SK-N-SH treated with all-trans-retinoic acid at 6 μM for 48 hours (cell line): ENCODE results near the gene CHRNA7.

Source experiments
- ARNTL ChIP-seq: fragments of 450-650 bp; formaldehyde crosslinking; IDR thresholded peaks from 2 replicates; pipeline ENCODE4 v1.5.0; 2020; ENCODE audit warnings: low read depth, mild to moderate bottlenecking, moderate library complexity, borderline replicate concordance
- CSRNP3 ChIP-seq: fragments of 250-450 bp; sonication (Bioruptor Pico); IDR thresholded peaks from 2 replicates; pipeline ENCODE4 v1.5.1; 2021; ENCODE audit warnings: mild to moderate bottlenecking, moderate library complexity
- ESRRG ChIP-seq: fragments of 250-450 bp; sonication (Bioruptor Pico); IDR thresholded peaks from 2 replicates; pipeline ENCODE4 v1.6.1; 2021; ENCODE audit warnings: mild to moderate bottlenecking
- ISL1 ChIP-seq: fragments of 250-450 bp; sonication (Bioruptor Pico); IDR thresholded peaks from 2 replicates; pipeline ENCODE4 v2.1.2; 2022; ENCODE audit warnings: mild to moderate bottlenecking, moderate library complexity
- PATZ1 ChIP-seq: fragments of 250-450 bp; sonication (Bioruptor Pico); IDR thresholded peaks from 2 replicates; pipeline ENCODE4 v1.8.0; 2020; ENCODE audit warnings: mild to moderate bottlenecking, moderate library complexity, borderline replicate concordance
- POU6F1 ChIP-seq: fragments of 250-450 bp; sonication (Bioruptor Pico); IDR thresholded peaks from 2 replicates; pipeline ENCODE4 v1.8.0; 2021; ENCODE audit warnings: low read depth, mild to moderate bottlenecking, moderate library complexity, borderline replicate concordance
- PPARA ChIP-seq: fragments of 250-450 bp; sonication (Bioruptor Pico); IDR thresholded peaks from 2 replicates; pipeline ENCODE4 v1.5.0; 2020; ENCODE audit warnings: mild to moderate bottlenecking, borderline replicate concordance
- RARB ChIP-seq: fragments of 250-450 bp; sonication (Bioruptor Pico); IDR thresholded peaks from 2 replicates; pipeline ENCODE4 v1.8.0; 2021; ENCODE audit warnings: mild to moderate bottlenecking, moderate library complexity
- TCF4 ChIP-seq: fragments of 250-450 bp; sonication (Bioruptor Pico); IDR thresholded peaks from 2 replicates; pipeline ENCODE4 v1.8.0; 2021; ENCODE audit warnings: mild to moderate bottlenecking, moderate library complexity, borderline replicate concordance
- TOX ChIP-seq: fragments of 250-450 bp; sonication (Bioruptor Pico); IDR thresholded peaks from 2 replicates; pipeline ENCODE4 v1.8.0; 2021; ENCODE audit warnings: mild to moderate bottlenecking, moderate library complexity, borderline replicate concordance
- ZC3H10 ChIP-seq: fragments of 250-450 bp; sonication (Bioruptor Pico); IDR thresholded peaks from 2 replicates; pipeline ENCODE4 v1.5.1; 2021; ENCODE audit warnings: mild to moderate bottlenecking, moderate library complexity
- ZFP3 ChIP-seq: fragments of 250-450 bp; sonication (Bioruptor Pico); IDR thresholded peaks from 2 replicates; pipeline ENCODE4 v1.5.0; 2020; ENCODE audit warnings: mild to moderate bottlenecking, moderate library complexity
- ZNF565 ChIP-seq: fragments of 450-650 bp; formaldehyde crosslinking; conservative IDR thresholded peaks from 2 replicates; pipeline ENCODE4 v1.5.0; 2020; ENCODE audit warnings: low read depth, mild to moderate bottlenecking, moderate library complexity
- ZNF70 ChIP-seq: fragments of 450-650 bp; formaldehyde crosslinking; IDR thresholded peaks from 2 replicates; pipeline ENCODE4 v1.5.0; 2020; ENCODE audit warnings: mild to moderate bottlenecking, moderate library complexity

GRCh38 chr15:32003558-32003957 is 26.8 kb upstream of the CHRNA7 start:
- TF ChIP-seq PATZ1 (no peak), TOX (no peak), ZC3H10 (CRISPR knock-in tag) (no peak), ZNF565 (CRISPR knock-in tag) (no peak), CSRNP3 (no peak), ESRRG (no peak), TCF4 (CRISPR knock-in tag) (no peak), RARB (CRISPR knock-in tag) (no peak), POU6F1 (no peak), PPARA (CRISPR knock-in tag) (no peak), ARNTL (CRISPR knock-in tag) (no peak), ZNF70 (CRISPR knock-in tag) (no peak), ISL1 (CRISPR knock-in tag) (no peak), ZFP3 (CRISPR knock-in tag) (no peak)
